ENCODE measurements around the gene ARL8A. TPM values are rescaled to one million over a fixed set of nuclear protein-coding genes. Genes with fewer than 3 reads are reported as not detected.
A peak's percentile ranks its signal among the peaks of the same experiment; 100 is the strongest.
"Not testable (repeated sequence)": the region's sequence is repeated elsewhere in the genome, so short reads cannot be mapped to it uniquely, and the experiment has no call there.

ARL8A gene
- total and polyA plus RNA-seq, 5 donors from 2014 or later: 6.6 to 84.1 (median 7.9) TPM

DNA sequence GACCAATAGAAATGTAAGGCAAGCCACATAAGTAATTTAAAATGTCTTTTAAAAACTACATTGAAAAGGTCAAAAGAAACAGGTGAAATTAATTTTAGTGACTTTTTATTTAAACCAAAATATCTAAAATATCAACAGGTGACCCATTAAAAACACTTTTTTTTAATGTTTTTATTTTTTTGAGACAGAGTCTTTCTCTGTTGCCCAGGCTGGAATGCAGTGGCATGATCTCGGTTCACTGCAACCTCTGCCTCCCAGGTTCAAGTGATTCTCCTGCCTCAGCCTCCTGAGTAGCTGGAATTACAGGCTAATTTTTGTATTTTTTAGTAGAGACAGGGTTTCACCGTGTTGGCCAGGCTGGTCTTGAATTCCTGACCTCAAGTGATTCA lies 36.2 kb upstream of the ARL8A start:
- H3K36me3 ChIP-seq (ENCODE audit: control insufficient read depth, insufficient read depth, low read length); H3K9me3 Mint-ChIP-seq; DNase-seq; ATAC-seq (ENCODE audit: low read depth in 2 of 2); H3K27ac ChIP-seq (ENCODE audit: insufficient read depth, low read length, poor library complexity, severe bottlenecking); H3K9me3 ChIP-seq (ENCODE audit: control insufficient read depth in 2 of 2, low read length in 2 of 2); H3K4me3 ChIP-seq (ENCODE audit: low read depth, low read length); H3K4me1 ChIP-seq (ENCODE audit: control insufficient read depth, insufficient read depth, low read length, poor library complexity, severe bottlenecking); H3K36me3 Mint-ChIP-seq; H3K27ac Mint-ChIP-seq; H3K4me3 Mint-ChIP-seq; H3K27me3 ChIP-seq (ENCODE audit: control insufficient read depth, insufficient read depth, low read length); H3K27me3 Mint-ChIP-seq: not testable (repeated sequence)
- peaks cover 0 to 14% (median 5%) of the 10 kb centered on the region in 4 donors for H3K4me1 Mint-ChIP-seq

DNA sequence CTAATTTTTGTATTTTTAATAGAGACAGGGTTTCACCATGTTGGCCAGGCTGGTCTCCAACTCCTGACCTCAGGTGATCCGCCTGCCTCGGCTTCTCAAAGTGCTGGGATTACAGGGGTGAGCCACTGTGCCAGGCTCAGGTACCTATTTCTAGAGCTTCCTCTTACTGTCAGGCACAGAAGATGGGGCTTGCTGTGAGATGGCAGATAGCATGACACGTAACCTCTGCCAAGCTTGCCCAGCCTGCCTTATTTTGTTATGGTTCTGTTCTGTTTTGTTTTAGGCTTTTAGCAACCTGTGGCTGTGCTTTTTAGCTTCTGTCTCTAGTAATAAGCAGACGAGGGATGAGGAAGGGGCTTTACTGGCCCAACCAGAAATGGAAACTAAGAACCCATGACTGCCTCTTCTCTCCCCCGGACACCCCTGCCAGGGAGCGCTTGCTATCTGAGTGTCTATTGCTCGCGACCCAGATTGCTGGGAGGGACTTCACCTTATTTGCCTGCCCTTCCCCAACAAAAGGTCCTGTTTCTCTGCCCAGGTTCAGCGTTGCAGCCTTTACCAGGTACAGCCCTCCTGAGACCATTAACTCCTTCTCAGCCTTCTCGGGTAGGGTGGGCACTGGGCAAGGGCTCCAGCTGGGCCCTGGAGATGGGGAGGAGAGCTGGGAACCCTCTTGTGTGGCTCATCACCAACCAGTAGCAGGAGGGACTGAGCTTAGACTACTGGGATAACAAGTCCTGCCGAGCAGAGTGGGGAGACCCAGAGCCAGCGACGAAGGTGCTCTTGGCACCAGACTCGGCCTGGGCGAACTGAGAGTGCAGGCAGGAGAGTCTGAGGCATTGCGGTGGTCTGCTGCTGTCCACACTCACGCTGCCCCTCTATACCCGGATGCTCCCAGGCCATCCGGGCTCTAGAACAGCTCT lies 35.6 kb upstream of the ARL8A start:
- ATAC-seq (ENCODE audit: low read depth in 2 of 2) (no peak), DNase-seq (no peak)
- Mint-ChIP-seq H3K27me3 (peaks cover 4% of the 10 kb centered on the region), H3K4me1 (peaks cover 0 to 14% (median 5%) of the 10 kb centered on the region in 4 donors), H3K36me3 (no peaks in the 10 kb centered on the region), H3K27ac (peak overlapping the region in 1 of 3 donors; percentile 59), H3K9me3 (no peaks in the 10 kb centered on the region), H3K4me3 (no peak overlapping the region)
- Histone ChIP-seq H3K36me3 (ENCODE audit: control insufficient read depth, insufficient read depth, low read length) (no peaks in the 10 kb centered on the region), H3K9me3 (ENCODE audit: control insufficient read depth in 2 of 2, low read length in 2 of 2) (no peaks in the 10 kb centered on the region), H3K4me3 (ENCODE audit: low read depth, low read length) (no peak overlapping the region), H3K27me3 (ENCODE audit: control insufficient read depth, insufficient read depth, low read length) (no peaks in the 10 kb centered on the region), H3K4me1 (ENCODE audit: control insufficient read depth, insufficient read depth, low read length, poor library complexity, severe bottlenecking) (no peaks in the 10 kb centered on the region), H3K27ac (ENCODE audit: insufficient read depth, low read length, poor library complexity, severe bottlenecking) (no peak overlapping the region)

DNA sequence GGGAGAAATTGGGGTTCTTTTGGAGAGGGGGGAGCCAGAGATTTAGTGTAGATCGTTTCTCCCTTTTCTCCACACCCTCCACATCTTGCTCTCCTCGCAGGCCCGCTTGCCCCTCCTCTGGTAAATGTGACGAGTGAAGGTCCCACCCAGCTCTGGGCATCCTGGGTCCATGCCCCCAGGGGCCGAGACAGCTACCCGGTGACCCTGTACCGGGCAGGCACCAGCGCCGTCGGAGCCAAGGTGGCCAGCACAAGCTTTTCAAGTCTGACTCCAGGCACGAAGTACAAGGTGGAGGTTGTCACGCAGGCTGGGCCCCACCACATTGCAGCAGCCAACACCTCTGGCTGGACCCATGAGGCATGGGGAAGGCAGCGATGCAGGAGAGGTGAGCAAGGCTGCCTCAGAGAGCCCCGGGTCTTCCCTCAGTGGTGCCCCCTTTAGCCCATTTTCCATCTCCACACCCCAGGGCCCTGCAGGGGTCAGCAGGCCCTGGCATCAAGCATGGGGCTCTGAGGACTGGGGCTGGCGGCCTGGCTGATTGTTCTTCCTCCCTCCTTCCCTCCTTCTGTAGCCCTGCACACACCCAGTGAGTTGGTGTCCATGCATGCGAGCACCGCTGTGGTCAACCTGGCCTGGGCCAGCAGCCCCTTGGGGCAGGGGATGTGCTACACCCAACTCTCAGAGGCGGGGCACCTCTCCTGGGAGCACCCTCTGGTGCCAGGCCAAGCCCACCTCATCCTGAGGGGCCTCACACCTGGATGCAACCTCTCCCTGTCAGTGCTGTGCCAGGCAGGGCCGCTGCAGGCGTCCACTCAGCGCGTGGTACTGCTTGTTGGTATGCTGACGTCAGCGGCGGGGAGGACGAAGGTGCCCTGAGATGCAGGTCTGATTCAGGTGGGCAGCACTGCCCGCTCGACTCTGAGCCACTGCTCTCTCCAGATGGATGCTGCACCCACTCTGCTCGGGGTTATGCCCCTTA lies 32.7 kb upstream of the ARL8A start:
- DNase-seq: no peak
- Histone ChIP-seq H3K4me1 (ENCODE audit: control insufficient read depth, insufficient read depth, low read length, poor library complexity, severe bottlenecking) (no peaks in the 10 kb centered on the region), H3K27ac (ENCODE audit: insufficient read depth, low read length, poor library complexity, severe bottlenecking) (no peak overlapping the region), H3K4me3 (ENCODE audit: low read depth, low read length) (no peak overlapping the region), H3K27me3 (ENCODE audit: control insufficient read depth, insufficient read depth, low read length) (no peaks in the 10 kb centered on the region), H3K9me3 (ENCODE audit: control insufficient read depth in 2 of 2, low read length in 2 of 2) (no peaks in the 10 kb centered on the region), H3K36me3 (ENCODE audit: control insufficient read depth, insufficient read depth, low read length) (no peaks in the 10 kb centered on the region)
- Mint-ChIP-seq H3K36me3 (no peaks in the 10 kb centered on the region), H3K4me1 (peaks cover 0 to 5% (median 2%) of the 10 kb centered on the region in 4 donors), H3K4me3 (no peak overlapping the region), H3K27ac (no peak overlapping the region), H3K9me3 (no peaks in the 10 kb centered on the region), H3K27me3 (no peaks in the 10 kb centered on the region)
- ATAC-seq (ENCODE audit: low read depth in 2 of 2): no peak

DNA sequence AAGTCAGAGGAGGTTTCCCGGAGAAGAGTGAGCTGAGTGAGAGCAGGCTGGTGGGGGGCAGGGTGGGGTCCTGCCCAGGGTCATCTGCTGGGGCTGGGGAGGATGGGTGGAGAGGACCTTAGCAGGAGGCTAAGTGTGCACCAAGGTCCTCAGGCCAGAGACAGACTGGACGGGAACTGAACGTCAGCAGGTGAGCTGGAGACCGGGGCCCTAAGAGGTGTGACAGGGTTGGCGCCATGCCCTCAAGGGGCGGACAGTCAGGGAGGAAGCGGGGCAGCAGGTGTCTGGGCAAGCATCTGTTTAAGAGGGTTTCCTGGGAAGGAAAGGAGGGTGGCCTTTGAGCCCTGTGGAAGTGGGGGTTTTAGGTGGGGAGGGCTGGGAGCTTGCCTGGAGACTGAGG lies 29.5 kb upstream of the ARL8A start:
- H3K9me3 ChIP-seq (ENCODE audit: control insufficient read depth in 2 of 2, low read length in 2 of 2): no peaks in the 10 kb centered on the region
- H3K4me3 ChIP-seq (ENCODE audit: low read depth, low read length): no peak overlapping the region
- Mint-ChIP-seq H3K36me3 (no peaks in the 10 kb centered on the region), H3K4me3 (no peak overlapping the region), H3K27me3 (no peaks in the 10 kb centered on the region), H3K9me3 (no peaks in the 10 kb centered on the region), H3K4me1 (peaks cover 0 to 2% (median 0%) of the 10 kb centered on the region in 4 donors), H3K27ac (no peak overlapping the region)
- H3K4me1 ChIP-seq (ENCODE audit: control insufficient read depth, insufficient read depth, low read length, poor library complexity, severe bottlenecking): no peaks in the 10 kb centered on the region
- no peak overlapping the region for H3K27ac ChIP-seq (ENCODE audit: insufficient read depth, low read length, poor library complexity, severe bottlenecking)
- no peaks in the 10 kb centered on the region for H3K36me3 ChIP-seq (ENCODE audit: control insufficient read depth, insufficient read depth, low read length)
- ATAC-seq (ENCODE audit: low read depth in 2 of 2) (no peak), DNase-seq (no peak)
- no peaks in the 10 kb centered on the region for H3K27me3 ChIP-seq (ENCODE audit: control insufficient read depth, insufficient read depth, low read length)

DNA sequence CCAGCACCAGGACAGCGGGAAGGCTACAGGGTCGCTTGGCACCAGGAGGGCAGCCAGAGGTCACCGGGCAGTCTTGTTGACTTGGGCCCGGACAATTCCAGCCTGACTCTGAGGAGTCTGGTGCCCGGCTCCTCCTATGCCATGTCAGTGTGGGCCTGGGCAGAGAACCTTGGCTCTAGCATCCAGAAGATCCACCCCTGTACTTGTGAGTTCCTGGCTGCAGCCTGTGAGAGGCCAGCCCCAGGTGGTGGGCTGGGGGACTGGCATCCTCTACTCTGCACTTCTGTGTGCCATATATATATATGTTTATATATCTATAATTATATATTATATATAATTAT lies 27.4 kb upstream of the ARL8A start:
- Histone ChIP-seq H3K4me1 (ENCODE audit: control insufficient read depth, insufficient read depth, low read length, poor library complexity, severe bottlenecking) (no peaks in the 10 kb centered on the region), H3K27ac (ENCODE audit: insufficient read depth, low read length, poor library complexity, severe bottlenecking) (no peak overlapping the region), H3K9me3 (ENCODE audit: control insufficient read depth in 2 of 2, low read length in 2 of 2) (no peaks in the 10 kb centered on the region), H3K36me3 (ENCODE audit: control insufficient read depth, insufficient read depth, low read length) (no peaks in the 10 kb centered on the region), H3K4me3 (ENCODE audit: low read depth, low read length) (no peak overlapping the region), H3K27me3 (ENCODE audit: control insufficient read depth, insufficient read depth, low read length) (no peaks in the 10 kb centered on the region)
- no peak overlapping the region for H3K27ac Mint-ChIP-seq
- no peak overlapping the region for H3K4me3 Mint-ChIP-seq
- peak in 1 of 3 donors; percentile 39 for DNase-seq
- H3K4me1 Mint-ChIP-seq: peaks cover 0 to 2% (median under 1%) of the 10 kb centered on the region in 4 donors
- H3K27me3 Mint-ChIP-seq: no peaks in the 10 kb centered on the region
- H3K9me3 Mint-ChIP-seq: no peaks in the 10 kb centered on the region
- ATAC-seq (ENCODE audit: low read depth in 2 of 2): no peak
- H3K36me3 Mint-ChIP-seq: no peaks in the 10 kb centered on the region

DNA sequence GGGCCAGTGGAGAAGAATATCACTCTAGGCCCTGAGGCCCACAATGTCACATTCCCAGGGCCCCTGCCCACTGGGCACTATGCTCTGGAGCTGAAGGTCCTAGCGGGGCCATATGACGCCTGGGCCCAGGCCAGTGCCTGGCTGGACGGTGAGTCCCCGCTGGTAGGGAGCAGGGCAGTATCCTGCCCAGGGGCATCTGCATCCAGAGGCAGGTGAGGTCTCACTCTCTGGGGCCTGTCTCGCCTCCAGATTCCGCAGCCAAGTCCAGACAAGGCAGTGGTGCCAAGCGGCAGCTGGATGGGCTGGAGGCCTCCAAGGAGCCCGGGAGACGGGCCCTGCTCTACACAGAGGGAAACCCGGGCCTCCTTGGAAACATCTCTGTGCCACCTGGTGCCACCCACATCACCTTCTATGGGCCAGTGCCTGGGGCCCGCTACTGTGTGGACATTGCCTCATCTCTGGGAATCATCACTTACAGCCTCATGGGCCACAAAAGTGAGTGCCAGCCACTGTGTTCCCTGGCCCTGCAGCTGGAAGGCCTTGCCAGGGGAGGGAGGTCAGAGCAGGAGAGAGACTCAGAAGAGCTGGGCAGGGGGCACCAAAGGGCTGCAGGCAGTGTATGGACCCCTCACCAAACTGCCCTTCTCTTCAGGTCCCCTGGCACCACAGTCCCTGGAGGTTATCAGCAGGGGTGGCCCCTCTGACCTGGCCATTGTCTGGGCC lies 26.9 kb upstream of the ARL8A start:
- H3K4me1 ChIP-seq (ENCODE audit: control insufficient read depth, insufficient read depth, low read length, poor library complexity, severe bottlenecking): no peaks in the 10 kb centered on the region
- Mint-ChIP-seq H3K4me1 (peaks cover 0 to 7% (median 3%) of the 10 kb centered on the region in 4 donors), H3K36me3 (no peaks in the 10 kb centered on the region), H3K27me3 (no peaks in the 10 kb centered on the region), H3K4me3 (no peak overlapping the region), H3K27ac (peak overlapping the region in 1 of 3 donors; percentile 56), H3K9me3 (no peaks in the 10 kb centered on the region)
- H3K4me3 ChIP-seq (ENCODE audit: low read depth, low read length): no peak overlapping the region
- H3K27me3 ChIP-seq (ENCODE audit: control insufficient read depth, insufficient read depth, low read length): no peaks in the 10 kb centered on the region
- DNase-seq (no peak), ATAC-seq (ENCODE audit: low read depth in 2 of 2) (no peak)
- H3K36me3 ChIP-seq (ENCODE audit: control insufficient read depth, insufficient read depth, low read length): no peaks in the 10 kb centered on the region
- H3K27ac ChIP-seq (ENCODE audit: insufficient read depth, low read length, poor library complexity, severe bottlenecking): no peak overlapping the region
- H3K9me3 ChIP-seq (ENCODE audit: control insufficient read depth in 2 of 2, low read length in 2 of 2): no peaks in the 10 kb centered on the region

DNA sequence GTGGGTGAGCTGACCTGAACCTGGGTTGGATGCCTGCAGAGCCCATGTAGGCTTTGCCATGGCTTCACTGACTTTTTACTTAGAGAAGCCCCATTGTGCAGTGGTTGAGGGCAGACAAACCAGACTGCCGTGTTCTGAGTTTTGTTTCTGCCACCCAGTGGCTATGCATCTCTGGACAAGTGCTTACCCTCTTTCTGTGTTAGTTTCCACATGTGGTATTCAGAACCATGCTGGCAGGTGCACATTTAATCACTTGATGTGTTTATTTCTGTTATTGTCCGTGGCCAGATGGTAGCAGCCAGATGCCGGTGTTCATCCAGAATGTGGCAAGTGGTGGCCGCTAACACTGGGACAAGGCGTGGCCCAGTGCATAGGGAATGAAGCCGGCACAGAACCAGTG lies 26.2 kb upstream of the ARL8A start:
- Mint-ChIP-seq H3K36me3 (no peaks in the 10 kb centered on the region), H3K27me3 (no peaks in the 10 kb centered on the region), H3K27ac (no peak overlapping the region), H3K4me1 (peaks cover 0 to 14% (median 3%) of the 10 kb centered on the region in 4 donors), H3K9me3 (no peaks in the 10 kb centered on the region), H3K4me3 (no peak overlapping the region)
- H3K27ac ChIP-seq (ENCODE audit: insufficient read depth, low read length, poor library complexity, severe bottlenecking): no peak overlapping the region
- ATAC-seq (ENCODE audit: low read depth in 2 of 2): no peak
- no peaks in the 10 kb centered on the region for H3K27me3 ChIP-seq (ENCODE audit: control insufficient read depth, insufficient read depth, low read length)
- H3K36me3 ChIP-seq (ENCODE audit: control insufficient read depth, insufficient read depth, low read length): no peaks in the 10 kb centered on the region
- H3K4me1 ChIP-seq (ENCODE audit: control insufficient read depth, insufficient read depth, low read length, poor library complexity, severe bottlenecking): peaks cover 5% of the 10 kb centered on the region
- no peak overlapping the region for H3K4me3 ChIP-seq (ENCODE audit: low read depth, low read length)
- H3K9me3 ChIP-seq (ENCODE audit: control insufficient read depth in 2 of 2, low read length in 2 of 2): no peaks in the 10 kb centered on the region
- DNase-seq: peak in 1 of 3 donors; percentile 41
